Activated CD8-positive, alpha-beta memory T cell treated with anti-CD3 and anti-CD28 coated beads for 1 hour (primary cell): ENCODE measurements around the gene RRP8.

Source experiments
- DNase-seq, 2 donors: peaks; one replicate each; pipeline ENCODE4 v3.0.0-alpha.2; 2020; ENCODE audit warnings: low read depth in 1 of 2; ENCODE audit errors: extremely low read depth in 1 of 2

RRP8 gene

GRCh38 chr11:6548641-6549040 lies 54.8 kb downstream of the RRP8 start:
- DNase-seq, result no peak

GRCh38 chr11:6548121-6548520 lies 55.3 kb downstream of the RRP8 start:
- no peak for DNase-seq

- DNase-seq, result no peak
Measured at GRCh38 chr11:6547177-6547576, 56.2 kb downstream of the RRP8 start.

GRCh38 chr11:6546735-6547134 lies 56.7 kb downstream of the RRP8 start:
- DNase-seq, result no peak

GRCh38 chr11:6545917-6546605 lies 57.4 kb downstream of the RRP8 start:
- no peak for DNase-seq
